ENCODE measurements around the gene SOX13.

The SOX13 gene

DNA sequence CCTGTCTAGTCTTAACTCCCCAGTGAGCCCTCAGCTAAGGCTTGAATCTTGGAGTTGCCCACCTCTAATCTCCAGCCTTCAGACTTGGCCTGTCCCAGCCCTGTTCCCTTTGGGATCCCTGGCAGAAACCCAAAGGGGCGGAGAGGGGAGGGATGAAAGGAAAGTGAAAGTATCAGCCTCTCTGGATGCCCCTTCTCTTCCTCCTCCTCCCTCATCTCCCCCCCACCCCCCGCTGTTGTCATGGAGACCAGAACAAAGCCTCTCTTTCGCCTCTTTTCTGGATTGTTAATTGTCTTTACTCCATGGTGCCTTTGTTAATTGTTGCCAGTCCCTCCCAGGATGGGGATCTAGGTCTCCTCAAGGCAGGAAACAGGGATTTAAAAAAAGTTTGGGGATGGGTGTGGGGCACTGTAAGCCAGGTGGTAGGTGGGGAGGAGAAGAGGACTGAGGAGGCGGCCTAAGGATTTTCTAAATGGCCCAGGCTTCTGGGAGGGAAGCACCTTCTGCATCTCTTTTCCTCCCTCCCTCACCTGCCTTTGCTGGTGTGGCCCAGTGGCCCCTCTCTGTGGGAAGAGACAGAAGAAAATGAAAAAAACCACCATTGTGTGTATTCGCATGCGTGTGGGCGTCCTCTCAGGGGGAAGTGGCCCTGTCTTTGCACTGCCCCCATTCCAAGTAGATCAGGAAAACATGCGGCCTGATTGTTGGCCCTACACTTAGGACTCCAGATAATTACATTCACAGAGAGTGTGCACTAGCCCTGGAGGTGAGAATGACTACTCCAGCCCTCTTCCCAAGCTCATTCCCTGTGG, 7.5 kb upstream of the SOX13 start:
- DNase-seq, result no peak

DNA sequence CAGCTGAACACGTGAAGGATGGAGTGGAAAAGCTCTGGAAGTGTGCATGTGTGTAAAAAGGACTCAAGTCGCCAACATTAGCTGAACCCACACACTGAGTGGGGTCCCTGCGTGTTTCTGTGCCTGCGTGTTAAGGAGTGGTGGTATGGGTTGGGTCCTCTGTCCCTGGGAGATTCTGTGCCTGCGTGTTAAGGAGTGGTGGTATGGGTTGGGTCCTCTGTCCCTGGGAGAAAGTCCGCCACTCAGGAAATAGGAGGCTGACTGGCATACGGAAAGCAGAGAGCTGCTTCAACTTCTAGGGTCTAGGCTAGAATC, 7.0 kb upstream of the SOX13 start:
- no peak for DNase-seq

DNA sequence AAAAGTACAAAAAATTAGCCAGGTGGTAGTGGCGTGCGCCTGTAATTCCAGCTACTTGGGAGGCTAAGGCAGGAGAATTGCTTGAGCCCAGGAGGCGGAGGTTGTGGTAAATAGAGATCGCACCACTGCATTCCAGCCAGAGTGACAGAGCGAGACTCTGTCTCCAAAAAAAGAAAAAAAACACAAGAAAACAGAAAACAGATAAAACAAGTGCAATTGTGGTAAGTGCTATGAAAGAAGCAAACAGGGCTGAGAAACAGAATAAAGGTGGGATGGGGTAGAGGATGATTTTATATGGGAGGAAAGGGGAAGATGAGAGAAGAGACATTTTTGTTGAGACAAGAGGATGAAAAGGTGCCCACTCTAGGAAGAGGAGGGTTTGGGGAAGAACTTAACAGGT, 5.0 kb upstream of the SOX13 start:
- DNase-seq, result no peak

DNA sequence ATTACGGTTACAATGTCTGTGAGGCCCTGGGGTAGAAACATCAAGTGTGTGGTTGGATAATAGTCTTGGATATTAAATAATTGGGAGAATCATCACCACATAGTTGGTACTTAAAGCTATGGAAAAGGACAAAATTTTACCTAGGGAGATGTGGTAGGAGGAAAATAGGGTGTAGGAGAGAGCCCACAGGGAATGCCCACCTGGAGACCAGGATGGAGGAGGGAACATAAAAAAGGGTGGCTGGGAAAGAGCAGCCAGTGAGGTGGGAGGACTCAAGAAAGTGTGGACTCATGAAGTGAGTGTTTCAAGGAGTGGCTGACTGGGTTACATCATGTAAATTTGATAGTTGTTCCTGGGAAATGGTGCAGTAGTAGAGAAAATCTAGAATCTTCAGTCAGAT, 3.0 kb upstream of the SOX13 start:
- DNase-seq, result no peak

DNA sequence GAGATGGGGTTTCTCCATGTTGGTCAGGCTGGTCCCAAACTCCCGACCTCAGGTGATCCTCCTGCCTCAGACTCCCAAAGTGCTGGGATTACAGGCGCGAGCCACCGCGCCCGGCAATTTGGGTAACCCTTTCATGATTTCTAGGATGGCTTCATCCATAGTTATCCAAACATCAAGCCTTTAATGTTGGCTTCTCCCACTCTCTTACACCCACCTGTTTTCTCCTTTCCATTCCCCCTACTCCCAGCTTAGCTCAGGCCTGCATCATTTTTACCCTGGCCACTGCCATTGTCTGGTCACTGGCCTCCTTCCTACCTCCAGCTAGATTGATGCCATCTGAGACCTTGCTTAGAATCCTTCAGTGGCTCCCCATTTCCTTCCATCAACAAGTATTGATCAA, 2.0 kb upstream of the SOX13 start:
- DNase-seq, result no peak

DNA sequence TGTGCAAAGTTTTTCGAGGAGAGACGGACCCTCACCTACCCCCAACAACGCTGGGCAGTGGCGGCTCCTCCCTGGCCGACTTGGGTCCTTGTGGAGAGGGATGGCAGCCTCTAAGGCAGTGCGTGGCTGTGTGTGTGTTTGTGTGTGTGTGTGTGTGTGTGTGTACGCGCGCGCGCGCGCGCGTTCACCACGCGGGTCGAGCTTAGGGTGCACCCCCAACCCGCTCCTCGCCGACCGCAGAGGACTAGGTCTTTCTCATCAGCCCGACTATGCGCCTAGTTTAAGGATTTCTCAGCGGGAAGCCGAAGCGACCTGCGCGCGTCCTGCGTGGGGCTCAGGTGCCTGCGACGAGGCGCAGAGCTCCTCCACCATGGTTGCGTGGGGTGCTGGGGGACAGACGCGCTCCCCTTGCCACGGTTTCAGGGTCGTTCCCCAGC, 940 bp downstream of the SOX13 start:
- no peak for DNase-seq

DNA sequence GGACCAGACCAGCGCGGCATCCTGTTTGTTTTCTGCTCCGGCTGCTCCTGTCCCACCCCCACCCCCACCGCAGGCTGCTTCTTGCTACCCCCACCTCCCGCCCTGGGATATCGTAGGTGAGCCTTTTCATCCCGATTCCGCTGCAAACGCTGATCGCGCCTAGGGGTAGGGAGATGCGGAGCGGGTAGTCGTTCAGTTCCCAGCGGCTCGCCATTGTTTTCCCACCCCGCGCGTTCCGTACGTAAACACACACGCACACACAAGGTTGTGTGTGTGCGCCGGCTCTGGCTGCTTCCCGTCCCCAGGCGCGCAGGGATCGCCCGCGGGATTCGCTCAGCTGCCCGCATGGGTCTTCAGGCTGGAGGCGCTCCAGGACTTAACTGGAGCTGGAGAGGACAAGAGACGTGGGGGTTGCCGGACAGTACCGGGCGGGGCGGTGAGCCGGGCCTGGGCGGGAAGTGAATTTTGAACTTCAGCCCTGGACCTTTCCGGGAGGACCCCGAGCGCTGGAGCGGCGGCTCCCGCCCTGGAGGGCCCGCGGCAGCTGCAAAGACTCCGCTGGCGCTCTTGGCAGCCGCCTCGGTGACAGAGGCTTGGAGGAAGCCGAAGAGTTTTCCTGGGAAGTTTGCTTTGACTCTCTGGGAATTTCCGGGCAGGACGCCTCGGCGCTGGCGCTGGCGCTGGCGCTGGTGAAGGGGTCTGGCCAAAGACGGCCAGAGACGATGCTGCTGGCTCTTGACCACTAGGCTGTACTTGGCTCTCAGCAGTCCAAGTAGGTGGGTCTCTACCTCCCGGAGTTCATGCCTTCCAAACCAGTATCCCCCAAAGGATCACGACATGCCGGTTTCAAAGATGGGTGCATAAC, 1.6 kb downstream of the SOX13 start:
- DNase-seq, result no peak

DNA sequence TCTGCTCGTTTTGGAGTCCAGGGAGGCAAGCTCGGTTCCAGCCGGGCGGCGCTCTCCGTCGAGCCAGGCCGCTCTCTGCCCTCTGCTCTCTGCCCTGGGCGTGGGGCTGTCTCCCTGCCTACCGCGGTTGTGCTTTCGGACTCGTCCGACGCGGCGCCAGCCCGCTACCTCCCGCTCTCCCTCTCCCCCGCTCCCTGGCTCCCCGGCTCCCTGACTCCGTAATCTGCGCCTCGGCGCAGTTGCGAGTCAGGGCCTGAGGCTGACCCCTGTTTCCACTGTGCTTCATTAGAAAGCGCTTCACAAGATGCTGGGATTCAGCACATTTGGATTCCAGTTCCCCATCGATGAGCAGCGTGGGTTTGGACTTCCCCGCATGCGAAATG, 2.2 kb downstream of the SOX13 start:
- no peak for DNase-seq

DNA sequence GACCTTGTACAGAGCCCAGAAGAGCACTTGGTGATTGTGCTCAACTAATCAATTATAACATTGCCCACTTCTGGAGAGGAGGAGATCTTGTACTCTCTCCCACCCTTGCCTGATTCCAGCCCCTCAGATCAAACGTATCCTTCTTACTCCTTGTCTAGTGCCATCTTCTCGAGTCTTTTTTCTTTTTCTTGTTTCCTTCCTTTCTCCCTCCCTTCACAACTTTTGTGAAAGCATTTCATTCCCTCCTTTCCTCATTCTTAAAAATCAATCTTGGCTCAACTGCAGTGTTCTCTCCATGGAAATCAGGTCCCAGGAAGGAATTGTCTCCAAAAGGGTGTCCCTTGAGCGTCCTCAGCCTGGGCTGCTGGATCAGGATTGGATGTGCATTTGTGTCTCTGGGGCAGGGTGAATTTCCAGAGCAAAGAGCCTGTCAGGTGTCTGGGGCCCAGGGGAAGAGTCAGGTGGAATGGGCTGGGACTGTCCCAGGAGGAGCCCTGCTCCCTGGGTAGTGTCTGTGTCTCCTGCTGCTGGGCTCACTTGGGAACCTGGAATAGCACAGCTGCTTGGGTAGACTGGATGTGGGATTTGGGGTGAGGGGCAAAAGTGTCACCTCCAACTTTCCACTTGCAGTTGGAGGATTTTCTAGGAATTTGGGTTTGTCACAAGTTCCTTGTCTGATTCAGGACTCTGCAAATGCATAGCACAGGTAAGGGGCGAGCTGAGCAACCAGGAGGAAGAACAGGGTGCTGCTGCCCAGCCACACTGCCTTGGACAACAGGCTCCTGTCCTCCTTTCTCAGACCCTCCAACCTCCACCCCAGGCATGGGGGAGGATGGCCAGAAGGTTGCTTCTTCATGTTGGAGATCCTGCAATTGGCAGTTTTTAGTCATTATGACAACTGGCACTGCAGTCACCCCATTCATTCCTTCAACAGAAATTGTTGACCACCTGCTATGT, 3.3 kb downstream of the SOX13 start:
- no peak for DNase-seq

DNA sequence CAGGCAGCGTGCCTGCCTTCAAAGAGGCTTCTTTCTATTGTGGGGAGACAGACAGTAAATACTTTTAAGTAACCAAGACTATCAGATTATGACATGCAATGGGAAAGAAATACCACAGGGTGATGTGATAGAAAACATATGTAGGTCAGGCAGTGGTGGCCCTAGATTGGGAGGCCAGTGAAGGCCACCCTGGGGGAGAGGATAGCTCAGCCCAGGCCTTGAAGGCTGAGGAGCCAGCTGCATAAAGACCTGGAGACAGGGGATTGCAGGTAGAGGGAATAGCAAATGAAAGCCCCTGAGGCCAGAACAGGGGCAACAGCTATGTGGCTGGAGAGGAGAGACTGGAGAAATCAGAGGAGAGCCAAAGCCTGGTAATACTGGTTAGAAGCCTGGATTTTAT, 4.0 kb downstream of the SOX13 start:
- DNase-seq, result no peak

DNA sequence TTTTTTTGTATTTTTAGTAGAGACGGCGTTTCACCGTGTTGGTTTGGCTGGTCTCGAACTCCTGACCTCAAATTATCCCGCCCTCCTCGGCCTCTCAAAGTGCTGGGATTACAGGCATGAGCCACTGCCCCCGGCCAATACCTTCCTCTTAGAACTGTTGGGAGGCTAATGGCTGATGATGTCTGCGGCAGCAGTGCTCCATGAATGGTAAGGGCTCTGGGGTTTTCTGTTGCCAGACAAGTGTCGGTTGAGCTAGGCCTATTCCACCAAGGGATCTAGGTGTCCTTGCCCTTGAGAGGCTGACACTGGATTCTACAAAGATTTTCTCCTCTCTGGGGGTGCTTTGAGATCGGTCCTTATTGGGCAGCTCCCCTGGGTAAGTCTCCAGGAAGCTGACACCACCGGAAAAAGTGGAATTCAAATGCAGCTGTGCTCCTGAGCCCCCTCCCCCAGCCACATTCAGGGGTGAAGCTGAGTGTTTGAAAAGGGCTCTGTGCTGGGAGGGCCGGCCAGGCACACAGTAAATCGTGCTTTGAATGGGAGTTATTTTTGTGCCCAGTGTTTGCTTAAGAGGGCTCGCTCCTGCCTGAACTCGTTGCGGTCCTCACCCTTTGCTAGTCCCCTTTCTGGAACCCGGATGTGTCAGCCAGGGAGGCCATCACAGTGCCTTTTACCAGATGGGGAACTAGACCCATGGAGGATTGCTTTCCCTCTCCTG, 5.2 kb downstream of the SOX13 start:
- no peak for DNase-seq

DNA sequence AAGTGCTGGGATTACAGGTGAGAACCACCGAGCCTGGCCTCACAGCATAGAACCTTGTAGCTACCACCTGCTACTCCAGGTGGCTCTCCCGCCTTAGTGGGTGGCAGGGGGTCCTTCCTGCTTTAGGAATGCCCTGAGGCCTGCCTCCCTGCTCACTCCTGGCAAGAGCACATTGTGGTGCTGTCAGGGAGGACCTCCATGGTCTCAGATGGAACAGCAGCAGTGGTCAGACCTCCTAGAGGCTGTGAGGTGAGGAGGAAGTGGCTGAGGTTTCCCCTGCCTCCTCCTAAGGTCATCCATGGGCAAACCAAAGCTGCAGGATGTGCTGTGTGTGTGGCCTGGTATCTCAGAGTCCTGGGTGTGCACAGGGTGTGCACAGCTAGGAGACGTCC, 6.7 kb downstream of the SOX13 start:
- DNase-seq, result no peak

DNA sequence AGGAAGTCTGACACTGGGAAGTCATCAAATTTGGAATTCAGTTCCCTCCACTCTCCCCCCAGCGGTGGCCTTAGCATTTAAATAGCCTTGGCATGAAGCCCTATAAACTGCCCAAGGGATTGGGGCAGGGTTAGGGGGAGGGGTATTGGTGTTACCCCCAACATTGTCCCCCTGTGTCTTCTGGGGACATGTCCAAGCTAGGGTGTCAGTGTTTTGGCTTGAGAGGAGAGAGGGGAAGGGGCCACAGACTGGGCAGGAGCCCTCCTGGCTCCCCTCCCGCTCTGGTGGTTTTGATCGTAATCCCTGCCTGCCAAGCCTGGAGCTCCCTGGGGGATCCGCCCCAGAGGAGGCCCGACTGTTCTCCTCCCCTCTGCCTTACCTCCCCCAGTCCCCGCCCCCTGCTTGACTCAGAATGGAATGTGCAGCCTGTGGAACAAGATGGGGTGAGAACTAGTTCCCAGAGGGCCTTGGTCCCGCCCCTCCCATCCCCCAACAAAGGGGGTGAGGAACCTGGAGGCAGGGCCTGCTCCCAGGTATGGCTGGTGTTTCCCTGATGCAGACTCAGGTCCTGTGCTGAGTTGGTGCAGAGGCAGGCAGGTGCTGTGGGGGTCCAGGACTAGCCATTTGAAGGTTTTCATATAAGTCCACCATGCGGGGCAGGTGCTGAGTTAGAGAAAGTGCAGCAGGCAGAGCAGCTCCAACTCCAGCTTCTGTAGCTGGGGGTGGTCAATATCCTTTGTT, 7.4 kb downstream of the SOX13 start:
- no peak for DNase-seq

DNA sequence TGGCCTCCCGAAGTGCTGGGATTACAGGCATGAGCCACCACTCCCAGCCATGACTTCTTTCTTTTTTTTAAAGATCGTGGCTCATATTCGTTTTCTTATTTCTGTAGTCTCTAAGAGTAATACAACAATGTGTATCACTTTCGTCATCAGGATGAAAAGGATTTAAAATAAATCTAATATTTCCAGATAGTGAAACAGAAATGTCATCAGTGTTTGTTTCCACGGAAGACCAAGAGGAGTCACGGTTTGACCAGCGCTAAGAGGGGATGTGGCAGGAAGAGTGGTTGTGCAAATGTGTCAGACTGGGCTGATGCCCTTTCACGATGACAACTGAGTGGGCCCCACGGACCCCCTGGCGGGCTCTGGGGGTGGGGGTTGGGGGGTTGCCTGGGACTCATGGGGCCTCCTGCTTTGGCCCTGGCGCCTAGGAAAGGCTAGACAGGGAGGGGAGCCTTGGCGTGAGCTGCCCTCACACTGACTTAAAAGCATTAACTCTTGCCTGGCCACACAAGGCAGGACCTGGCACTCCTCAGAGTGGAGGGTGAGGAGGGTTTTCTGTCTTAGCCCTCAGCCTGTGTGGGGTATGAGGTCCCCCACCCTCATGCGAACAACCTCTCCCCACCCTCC, 8.4 kb downstream of the SOX13 start:
- DNase-seq, result no peak

DNA sequence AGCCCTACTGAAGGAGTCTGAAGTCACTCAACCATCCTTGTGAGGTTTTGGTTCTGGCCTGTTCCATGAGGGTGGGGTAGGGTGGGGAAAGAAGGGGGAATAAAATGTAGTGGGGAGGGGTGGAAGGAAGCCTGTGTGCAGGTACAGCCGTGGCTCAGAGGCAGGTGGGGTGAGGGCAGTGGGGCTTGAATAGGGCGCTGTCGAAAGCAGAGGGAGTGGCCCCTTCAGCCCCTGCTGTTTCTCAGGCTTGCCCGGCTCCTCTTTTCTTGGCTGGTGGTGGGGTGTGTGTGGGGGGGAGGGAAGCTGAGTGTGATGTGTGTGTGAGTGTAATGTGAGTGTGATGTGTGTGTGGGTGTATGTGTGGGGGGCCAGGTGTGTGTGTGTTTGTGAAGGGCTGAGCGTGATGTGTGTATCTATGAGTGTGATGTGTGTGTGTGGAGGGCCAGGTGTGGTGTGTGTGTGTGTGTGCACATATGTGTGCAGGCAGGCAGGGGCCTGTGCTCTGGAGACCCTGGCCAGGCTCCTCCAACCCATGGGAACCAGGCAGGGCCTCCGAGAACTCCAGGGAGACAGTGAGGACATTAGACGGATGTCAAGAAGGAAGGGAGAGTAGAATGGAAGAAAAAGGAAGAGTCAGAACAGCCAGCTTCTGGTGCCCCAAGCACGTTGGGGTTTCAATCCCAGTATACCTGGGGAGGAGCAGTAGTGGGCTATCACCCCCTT, 9.0 kb downstream of the SOX13 start:
- no peak for DNase-seq

DNA sequence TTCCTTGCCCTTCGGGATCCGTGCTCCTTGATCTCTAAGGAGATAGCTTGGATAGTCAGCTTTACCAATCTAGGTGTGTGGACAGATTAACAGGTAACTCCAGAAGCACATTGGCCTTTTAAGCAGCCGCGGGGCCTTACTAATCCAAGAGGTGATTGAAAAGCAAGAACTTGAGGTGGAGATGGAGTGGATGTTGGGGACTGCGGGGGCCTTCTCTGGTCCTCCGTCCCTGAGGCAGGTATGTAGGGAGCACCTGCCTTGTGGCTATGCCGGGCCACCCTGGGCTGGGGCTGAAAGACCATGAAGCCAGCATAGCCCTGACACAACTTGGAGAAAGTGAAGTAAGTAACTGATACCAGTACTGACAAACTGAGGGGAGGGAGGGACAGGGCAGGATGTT, 10.6 kb downstream of the SOX13 start:
- DNase-seq, result no peak

DNA sequence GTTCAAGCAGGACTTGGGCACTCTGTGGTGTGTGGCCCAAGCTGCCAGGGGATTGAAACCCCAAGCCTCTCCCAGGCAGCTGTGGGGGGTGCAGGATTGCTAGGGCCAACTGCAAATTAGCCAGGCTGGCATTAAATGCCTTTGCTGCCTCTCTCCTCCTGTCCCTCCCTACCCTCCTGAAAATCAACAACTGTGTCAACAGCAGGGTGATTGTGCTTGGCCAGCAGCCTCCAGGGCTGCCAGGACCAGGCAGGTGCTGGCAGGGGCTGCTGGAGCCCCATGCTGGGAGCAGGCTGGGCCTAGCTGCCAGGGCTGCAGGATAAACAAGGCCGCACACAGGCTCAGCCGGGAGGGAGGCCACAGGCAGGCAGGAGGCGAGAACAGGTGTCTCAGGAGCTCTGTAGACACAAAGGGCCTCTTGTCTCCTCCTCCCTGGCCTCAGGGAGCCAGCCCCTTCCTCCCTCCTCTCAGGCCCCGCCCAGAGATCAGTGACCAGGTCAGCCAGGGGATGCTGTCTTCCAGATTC, 11.4 kb downstream of the SOX13 start:
- no peak for DNase-seq

DNA sequence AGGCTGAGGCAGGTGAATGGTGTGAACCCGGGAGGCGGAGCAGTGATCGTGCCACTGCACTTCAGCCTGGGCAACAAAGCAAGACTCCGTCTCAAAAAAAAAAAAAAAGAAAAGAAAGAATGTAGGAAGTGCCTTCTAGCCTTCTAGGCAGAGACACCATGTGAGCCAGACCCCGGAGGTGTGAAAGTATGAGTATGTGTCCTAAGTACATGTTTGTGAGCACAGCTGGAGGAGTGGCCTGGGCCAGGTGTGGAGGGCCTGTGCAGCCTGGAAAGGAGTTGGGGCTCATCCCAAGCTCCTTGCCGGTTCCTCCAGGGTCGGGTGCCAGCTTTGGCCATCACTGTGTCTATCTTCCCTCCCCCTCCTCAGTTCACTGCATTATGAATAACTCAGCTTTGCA, 13.0 kb downstream of the SOX13 start:
- no peak for DNase-seq

DNA sequence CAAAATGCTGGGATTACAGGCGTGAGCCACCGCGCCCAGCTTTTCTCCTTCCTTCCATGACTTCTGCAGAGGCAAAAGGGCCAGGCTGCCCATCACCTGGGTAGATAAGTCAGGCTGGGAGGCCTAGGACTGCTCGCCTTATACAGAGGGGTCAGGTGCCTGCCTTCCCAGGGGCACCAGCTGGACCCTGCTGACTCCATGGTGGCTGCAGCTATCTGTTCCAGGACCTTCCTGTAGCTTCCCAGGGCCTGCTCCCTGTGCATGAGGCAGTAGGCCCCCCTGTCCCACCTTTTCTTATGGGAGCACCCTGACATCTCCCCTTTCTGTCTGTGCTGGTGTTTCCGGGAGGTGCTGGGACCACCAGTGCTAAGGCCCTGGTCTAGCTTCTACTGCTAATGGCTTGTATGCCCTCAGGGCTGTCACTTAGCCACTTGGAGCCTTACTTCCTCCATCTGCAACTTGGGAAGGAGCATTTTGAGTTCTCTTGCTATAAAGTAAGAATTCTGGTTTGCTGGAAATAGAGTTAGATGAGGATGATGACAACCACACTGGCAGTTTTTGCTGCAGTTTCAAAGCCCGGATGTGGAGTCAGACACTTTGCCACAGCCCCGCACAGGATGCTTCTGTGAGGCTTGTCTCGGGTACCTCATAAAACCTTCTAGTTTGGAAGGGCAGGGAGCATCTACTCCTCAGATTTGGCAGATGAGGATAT, 14.4 kb downstream of the SOX13 start:
- DNase-seq, result no peak

All from KG1 (cell line).